DMS53 (cell line): Measurements from ENCODE around the gene GMNN.

Experiments
- DNase-seq: peaks from one replicate; lab custom pipeline; 2025; lab: John Stamatoyannopoulos, UW

The GMNN gene

DNA sequence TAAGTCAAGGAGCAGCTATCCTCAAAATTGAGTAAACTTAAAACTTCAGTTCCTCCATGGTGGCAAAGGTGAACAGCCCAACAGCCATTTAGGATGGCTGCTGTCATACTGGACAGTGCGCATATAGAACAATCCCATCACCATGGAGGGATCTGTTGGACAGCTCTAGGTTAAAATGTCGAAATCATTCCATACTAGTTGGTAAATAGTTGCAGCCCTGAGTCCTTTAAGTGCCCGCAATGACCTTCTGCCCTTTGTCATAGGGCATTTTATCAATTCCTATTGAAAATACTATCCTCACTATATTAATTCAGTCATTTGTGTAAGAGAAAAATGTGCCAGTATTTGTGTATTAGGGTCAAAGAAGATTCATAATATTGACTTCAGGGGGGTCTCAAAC is 32.8 kb downstream of the GMNN start:
- no peak for DNase-seq

DNA sequence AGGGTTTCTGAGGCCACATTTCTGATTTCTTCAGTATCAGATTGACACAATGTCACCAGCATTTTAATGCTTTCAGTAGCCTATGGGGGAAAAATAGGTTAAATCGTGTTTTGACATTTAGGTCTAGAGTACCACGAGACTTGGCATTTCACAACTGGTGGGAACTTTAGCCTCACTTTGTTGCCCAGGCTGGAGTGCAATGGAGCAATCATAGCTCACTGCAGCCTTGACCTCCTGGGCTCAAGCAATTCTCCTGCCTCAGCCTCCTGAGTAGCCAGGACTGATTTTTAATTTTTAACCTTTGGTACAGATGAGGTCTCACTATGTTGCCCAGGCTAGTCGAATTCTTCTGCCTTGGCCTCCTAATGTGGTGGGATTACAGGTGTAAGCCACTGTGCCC is 35.0 kb downstream of the GMNN start:
- DNase-seq = no peak

DNA sequence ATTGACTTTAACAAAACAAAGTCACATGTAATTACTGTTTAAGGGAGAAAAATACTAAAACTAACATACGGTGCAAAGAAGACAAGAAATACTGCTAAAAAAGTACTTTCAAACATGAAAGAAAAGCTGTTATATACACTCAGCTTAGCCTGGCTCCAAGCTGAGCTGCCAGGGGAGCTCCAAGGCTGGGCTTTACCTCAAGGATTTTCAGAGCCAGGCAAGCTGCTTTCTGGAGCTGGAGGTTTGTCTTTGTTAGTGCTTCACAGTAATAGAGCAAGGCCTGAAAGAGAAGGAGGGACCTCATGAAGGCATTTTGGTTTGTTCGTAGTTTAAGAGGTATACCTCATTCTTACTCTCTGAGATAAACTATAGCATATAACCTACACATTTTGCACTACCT is 43.6 kb downstream of the GMNN start:
- DNase-seq = peak; percentile 14

- DNase-seq = no peak
These were observed 47.2 kb downstream of the GMNN start for GRCh38 chr6:24821860-24822444.

DNA sequence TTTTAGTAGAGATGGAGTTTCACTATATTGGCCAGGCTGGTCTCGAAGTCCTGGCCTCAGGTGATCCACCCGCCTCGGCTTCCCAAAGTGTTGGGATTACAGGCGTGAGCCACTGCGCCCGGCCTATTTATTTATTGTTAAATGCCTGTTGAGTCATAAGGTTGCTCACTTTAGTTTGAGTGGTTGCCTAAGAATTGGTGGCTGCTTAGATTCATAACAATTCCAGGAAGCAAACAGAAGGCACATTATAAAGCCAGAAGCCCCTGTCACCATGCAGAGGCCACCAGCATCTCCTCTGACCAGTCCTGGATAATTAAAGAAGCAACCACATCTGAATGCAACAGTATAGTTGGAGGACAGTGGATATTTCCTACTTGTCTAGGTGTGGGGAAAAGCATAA is 48.0 kb downstream of the GMNN start:
- DNase-seq = peak; percentile 8

GRCh38 chr6:24823185-24823584 is 48.4 kb downstream of the GMNN start:
- no peak for DNase-seq

GRCh38 chr6:24824142-24824938 is 49.6 kb downstream of the GMNN start:
- no peak for DNase-seq

DNA sequence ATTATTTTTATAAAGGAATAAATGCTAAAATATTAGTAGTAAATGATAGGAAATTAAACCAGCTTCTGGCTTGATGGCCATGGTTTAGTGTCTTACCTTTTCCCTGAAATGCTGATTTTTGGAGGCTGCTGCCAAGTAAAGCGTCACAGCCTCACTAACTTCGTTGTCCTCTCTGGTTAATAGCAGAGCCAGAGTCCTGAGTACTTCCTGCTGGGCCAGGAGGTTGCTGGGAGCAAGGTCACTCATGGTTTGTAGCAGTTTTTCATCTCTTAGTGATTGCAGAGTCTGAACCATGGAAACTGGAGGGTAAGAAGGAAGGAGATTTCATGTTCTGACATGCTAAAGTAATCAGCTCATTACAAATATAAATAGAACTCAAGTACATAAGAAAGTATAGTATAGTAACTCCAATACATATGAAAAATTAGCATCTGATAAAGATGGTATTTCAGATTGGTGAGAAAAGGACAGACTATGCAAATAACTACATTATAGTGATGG is 50.4 kb downstream of the GMNN start:
- no peak for DNase-seq

DNA sequence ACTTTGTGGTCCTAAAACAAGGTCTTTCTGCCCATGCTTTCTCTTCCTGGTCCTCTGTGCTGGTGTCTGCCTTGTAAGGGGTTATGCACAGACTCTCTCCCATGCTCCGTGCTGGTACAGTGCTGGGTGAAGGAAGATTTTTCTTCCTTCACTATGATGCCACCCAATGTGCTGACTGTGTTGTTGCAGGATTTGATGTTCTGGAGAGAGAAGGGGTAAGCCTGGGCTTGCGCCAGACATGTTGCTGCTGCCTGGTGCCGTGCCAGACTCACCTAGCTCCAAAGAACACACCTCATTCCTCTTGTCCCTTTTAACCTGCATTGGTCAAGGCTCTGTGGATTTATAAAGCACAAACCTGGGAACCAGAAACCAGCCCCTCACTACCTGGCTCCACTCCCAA is 52.4 kb downstream of the GMNN start:
- DNase-seq = no peak

DNA sequence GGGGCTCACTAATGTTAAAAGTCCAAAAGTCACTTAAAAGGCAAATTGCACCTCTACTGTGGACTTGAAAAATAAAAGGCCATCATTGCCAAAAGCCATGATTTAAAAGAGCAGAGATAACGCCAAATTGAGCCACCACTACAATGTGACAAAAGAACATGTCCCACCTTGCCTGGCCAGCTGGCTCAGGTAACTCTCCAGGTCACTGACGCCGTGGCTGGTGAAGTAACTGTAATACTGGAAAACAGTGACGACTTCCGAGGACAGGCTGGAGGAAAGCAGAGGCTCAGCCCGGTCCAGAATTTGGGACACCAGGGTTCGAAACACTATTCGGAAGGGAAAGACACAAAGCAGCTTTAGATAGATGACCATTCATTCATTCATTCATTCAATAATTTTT is 53.2 kb downstream of the GMNN start:
- no peak for DNase-seq

DNA sequence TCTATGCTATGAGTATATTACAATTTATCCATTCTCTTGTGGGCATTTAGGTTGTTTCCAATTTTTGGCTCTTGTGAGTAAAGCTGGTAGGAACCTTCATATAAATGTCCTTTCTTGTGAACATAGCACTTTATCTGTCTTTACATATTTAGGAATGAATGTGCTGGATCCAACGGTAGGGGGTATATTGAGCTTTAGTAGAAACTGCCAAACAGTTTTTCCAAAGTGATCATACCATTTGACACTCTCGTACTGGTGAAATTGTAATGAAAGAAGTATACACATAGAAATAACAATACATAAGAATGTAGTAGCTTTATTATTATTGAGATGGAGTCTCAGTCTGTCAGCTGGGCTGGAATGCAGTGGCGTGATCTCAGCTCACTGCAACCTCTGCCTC is 54.9 kb downstream of the GMNN start:
- no peak for DNase-seq

DNA sequence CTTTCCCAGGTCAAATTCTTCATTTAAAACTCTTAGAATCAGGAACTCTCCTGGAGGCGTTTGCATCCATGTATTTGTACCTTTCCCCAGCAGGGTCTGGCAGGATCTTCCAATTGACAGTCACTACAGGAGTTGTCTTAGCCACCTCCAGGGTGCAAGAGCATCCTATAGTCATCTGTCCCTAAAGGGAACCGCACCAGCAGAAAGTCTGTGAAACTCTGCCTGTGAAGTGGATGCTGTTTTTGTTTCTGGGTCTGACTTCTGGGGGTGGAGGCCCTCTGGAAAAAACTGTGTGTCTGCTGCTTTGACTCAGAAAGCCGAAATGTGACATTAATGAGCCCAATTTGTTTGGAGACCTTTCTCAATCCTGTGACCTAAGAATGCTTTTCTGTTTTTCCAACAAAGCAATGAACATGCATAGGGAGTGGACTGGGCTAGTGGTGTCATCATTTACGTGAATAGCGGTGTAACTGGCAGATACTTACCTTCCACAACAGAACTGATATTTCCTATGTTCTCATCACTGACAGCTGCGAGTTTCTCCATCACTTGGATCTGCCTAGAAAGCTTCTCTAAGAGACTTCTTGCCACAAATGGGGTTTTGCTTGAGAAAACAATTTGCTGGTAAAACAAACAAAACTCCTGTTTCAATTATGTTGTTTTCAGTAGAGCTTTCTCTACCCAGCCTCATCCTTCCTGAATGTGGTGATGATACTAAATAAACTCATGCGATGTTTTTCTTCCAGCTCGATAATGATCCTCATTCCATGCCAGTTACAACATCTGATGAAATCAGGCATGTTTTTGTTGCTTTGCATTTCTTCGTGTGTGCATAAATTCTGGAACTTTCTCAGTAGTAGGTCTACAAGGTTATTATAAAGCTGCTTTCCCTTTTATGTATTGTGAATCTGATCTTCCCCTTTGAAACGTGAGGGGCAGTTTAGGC is 57.3 kb downstream of the GMNN start:
- DNase-seq = no peak

DNA sequence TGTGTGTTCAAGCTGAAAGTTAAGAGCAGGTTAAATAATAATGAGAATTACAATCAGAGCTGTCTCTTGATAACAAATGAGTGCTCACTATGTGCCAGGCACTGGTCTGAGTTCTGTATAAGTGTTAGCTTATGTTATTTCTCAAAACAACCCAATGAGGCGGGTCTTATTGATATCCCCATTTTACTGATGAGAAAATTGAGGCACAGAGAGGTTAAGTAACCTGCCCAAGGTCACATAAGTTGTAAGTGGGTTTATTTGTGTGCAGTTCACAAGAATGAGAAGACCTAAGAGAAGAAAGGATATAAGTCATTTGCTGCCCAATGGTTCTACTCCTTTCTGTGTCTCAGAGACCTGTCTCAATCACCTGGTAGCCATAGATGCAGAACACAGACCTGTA is 58.1 kb downstream of the GMNN start:
- no peak for DNase-seq

DNA sequence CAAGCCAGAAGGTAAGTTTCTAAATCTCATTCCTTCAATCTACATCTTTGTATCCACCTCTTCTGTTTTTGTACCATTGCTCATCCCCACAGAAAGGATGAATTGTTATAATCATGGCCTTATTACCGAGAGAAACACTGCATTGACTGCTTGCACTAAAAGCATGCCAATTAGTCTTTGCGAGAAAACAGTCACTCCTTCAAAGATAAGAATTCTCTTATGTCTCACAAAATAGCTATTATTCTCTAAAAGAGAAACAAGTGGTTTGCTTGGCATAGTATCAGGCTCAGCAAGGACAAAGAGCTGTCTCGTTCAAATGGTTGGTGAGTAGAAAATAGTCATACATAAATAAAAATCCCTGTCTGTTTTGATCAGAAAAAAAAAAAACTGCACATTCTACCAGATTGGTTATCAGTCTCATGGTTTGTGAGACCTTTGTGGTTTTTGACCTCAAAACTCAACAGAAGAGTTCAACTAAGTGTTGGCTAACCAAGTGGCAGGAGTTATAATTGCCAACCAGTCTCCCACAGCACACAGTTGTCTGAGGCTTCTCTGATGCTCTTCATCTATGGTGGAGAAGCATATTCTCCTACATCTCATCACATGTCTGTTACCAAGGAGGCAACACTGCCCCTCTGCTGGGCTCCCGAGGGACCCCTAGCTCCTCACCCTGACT is 59.1 kb downstream of the GMNN start:
- DNase-seq = no peak
